Measurements from ENCODE around the gene TSPAN32. TPM values are rescaled to one million over a fixed set of nuclear protein-coding genes. Genes with fewer than 3 reads are reported as not detected.

Gene TSPAN32
- total and polyA plus RNA-seq, 9 donors, result 1.6 to 6.9 (median 2.9) TPM

DNA sequence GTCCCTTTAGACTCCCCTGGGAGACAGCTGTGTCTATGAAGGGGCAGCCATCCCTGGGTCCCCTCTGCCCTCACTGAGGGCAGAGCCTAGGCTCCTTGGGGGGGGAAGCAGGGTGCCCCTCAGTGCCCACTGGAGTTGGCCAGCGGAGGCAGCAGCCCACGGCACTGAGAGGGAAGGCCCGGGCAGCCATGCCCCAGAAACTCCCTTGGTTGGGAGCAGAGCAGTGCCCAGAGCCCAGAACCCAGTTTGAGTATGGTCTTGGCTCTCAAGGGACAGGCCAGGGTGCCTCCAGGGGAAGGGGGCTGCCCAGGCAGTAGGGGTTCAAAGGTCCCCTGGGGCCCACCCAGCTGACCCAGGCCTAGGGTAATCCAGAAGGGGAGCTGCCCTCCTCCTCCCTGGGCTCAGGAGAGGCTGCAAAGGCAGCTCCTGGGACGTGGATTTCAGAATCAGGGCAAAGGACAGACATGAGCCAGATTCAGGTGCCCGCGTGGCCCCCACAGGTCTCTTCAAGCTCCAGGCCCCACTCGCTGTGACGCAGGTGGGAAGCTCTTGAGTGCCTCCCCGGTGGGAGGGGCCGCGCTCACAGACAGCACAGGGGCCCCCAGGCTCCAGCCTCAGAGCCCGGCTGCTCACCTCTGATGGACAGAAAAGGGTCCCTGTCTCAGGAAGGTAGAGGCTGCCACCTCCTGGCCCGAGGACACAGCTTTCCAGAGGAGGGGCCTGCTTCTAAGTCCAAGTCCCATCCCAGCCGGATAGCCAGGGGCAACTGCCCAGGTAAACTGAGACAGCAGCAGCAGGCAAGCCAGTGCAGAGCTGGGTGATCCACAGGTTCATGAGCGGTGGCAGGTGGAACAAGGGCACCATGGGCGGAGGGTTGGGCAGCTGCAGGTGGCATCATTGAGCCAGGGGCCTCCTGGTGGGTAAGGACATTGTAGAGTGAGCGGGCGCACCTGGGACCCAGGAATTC, 2.7 kb upstream of the TSPAN32 start:
- Histone ChIP-seq H3K27ac (ENCODE audit: low read length) (no peak overlapping the region), H3K4me1 (ENCODE audit: control insufficient read depth, insufficient read depth, low read length) (peaks cover 33% of the 10 kb centered on the region), H3K27me3 (ENCODE audit: control insufficient read depth, insufficient read depth, low read length) (no peaks in the 10 kb centered on the region), H3K36me3 (ENCODE audit: control insufficient read depth, insufficient read depth, low read length) (no peaks in the 10 kb centered on the region), H3K9me3 (replicated peaks; ENCODE audit: control insufficient read depth, low read depth, low read length) (no peaks in the 10 kb centered on the region), H3K4me3 (ENCODE audit: low read length) (no peak overlapping the region)
- no peak for DNase-seq
- 56% methylated on average over 16 of the region's 18 CpGs for WGBS (ENCODE audit: insufficient coverage)

DNA sequence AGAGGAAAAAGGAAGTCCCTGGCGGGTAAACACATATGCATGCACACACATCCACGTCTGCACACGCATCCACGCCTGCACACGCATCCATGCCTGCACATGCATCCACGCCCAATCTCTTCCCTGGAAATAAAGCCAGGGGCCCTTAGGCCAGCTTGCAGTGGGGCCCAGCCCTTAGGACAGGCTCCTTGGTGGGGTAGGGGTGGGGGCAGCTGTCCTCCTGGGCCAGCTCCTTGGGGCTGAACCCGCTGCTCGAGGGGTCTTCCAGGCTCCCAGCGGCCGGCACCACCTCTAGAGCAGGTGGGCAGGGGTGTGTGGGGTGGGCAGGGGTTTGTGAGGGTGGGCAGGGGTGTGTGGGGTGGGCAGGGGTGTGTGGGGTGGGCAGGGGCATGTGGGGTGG, 2.0 kb upstream of the TSPAN32 start:
- no peak for DNase-seq
- Histone ChIP-seq H3K27me3 (ENCODE audit: control insufficient read depth, insufficient read depth, low read length) (no peaks in the 10 kb centered on the region), H3K4me3 (ENCODE audit: low read length) (no peak overlapping the region), H3K9me3 (replicated peaks; ENCODE audit: control insufficient read depth, low read depth, low read length) (no peaks in the 10 kb centered on the region), H3K36me3 (ENCODE audit: control insufficient read depth, insufficient read depth, low read length) (no peaks in the 10 kb centered on the region), H3K4me1 (ENCODE audit: control insufficient read depth, insufficient read depth, low read length) (peaks cover 40% of the 10 kb centered on the region), H3K27ac (ENCODE audit: low read length) (no peak overlapping the region)
- WGBS (ENCODE audit: insufficient coverage), result no CpG with 5 or more reads among the region's 10 CpGs

DNA sequence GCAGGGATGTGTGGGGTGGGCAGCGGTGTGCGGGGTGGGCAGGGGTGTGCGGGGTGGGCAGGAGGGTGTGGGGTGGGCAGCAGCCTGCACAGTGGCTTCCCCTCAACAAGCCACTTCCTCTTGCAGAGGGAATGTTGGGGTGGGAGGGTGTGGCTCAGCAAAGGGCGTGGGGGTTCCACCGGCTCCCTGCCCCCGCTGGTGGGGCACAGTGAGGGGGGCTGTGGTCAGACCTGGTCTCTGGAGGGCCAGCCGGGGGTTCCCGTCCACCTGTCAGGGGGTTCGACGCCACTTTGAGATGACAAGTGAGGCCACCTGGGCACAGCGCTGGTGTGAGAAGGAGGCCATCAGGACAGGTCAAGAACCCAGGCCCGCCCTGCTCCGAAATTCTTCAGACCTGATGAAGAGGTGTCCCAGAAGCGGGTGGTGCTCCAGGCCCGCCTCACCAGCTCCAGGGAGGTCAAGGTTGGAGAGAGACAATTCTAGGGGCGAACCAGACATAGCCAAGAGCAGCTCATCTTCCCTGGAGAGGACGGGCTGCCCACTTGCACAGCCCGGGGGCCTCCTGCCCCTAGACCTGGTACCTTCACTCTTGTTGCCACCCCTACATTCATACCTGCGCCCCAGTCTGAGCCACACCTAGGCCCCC, 1.4 kb upstream of the TSPAN32 start:
- Histone ChIP-seq H3K36me3 (ENCODE audit: control insufficient read depth, insufficient read depth, low read length) (no peaks in the 10 kb centered on the region), H3K27ac (ENCODE audit: low read length) (no peak overlapping the region), H3K4me3 (ENCODE audit: low read length) (peak overlapping the region; percentile 8), H3K27me3 (ENCODE audit: control insufficient read depth, insufficient read depth, low read length) (no peaks in the 10 kb centered on the region), H3K9me3 (replicated peaks; ENCODE audit: control insufficient read depth, low read depth, low read length) (no peaks in the 10 kb centered on the region), H3K4me1 (ENCODE audit: control insufficient read depth, insufficient read depth, low read length) (peaks cover 47% of the 10 kb centered on the region)
- 87% methylated on average over 10 of the region's 19 CpGs for WGBS (ENCODE audit: insufficient coverage)
- DNase-seq, result no peak

DNA sequence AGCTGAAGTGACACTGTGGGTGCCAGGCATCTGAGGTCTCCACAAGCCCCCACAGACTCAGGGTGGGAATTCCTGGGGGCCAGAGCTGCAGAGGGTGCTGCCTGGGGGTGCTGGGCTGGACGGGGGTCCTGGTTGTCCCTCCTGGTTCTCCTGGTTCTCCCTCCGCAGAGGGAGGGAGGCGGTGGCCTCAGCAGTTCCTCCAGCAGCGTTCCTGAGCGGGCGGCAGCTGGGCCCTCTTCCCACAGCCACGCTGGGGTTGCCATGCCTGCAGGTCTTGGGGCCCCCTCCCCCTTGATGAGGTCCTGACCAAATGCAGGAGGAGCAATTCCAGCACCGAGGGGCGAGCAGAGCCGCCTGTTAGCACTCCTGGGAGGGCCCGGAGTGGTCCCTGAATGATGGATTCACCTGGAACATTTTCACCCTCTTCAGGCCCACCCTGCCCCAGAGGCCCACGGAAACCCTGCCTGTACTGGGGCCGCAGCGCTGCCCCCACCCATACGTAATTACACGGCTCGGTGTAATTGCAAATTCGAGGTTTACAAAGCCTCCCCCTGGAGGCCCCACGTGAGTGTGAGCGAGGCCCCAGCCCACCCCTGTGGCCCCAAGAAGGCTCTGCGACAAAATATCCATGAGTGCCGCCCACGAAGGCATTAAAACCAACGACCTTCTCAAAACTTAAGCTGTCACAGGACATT, 730 bp upstream of the TSPAN32 start:
- no peaks in the 10 kb centered on the region for H3K27me3 ChIP-seq (ENCODE audit: control insufficient read depth, insufficient read depth, low read length)
- peak overlapping the region; percentile 8 for H3K4me3 ChIP-seq (ENCODE audit: low read length)
- H3K27ac ChIP-seq (ENCODE audit: low read length), result no peak overlapping the region
- H3K36me3 ChIP-seq (ENCODE audit: control insufficient read depth, insufficient read depth, low read length), result no peaks in the 10 kb centered on the region
- 37% methylated on average over 22 of the region's 24 CpGs for WGBS (ENCODE audit: insufficient coverage)
- H3K9me3 ChIP-seq (replicated peaks; ENCODE audit: control insufficient read depth, low read depth, low read length), result no peaks in the 10 kb centered on the region
- peaks cover 54% of the 10 kb centered on the region for H3K4me1 ChIP-seq (ENCODE audit: control insufficient read depth, insufficient read depth, low read length)
- DNase-seq, result no peak

- Histone ChIP-seq H3K9me3 (replicated peaks; ENCODE audit: control insufficient read depth, low read depth, low read length) (no peaks in the 10 kb centered on the region), H3K36me3 (ENCODE audit: control insufficient read depth, insufficient read depth, low read length) (no peaks in the 10 kb centered on the region), H3K4me3 (ENCODE audit: low read length) (peak overlapping the region; percentile 4), H3K27me3 (ENCODE audit: control insufficient read depth, insufficient read depth, low read length) (no peaks in the 10 kb centered on the region), H3K4me1 (ENCODE audit: control insufficient read depth, insufficient read depth, low read length) (peaks cover 65% of the 10 kb centered on the region), H3K27ac (ENCODE audit: low read length) (peak overlapping the region; percentile 31)
- 48% methylated on average over 11 of the region's 16 CpGs for WGBS (ENCODE audit: insufficient coverage)
- DNase-seq, result no peak
These were observed 588 bp downstream of the TSPAN32 start for GRCh38 chr11:2302306-2302895.

- Histone ChIP-seq H3K27ac (ENCODE audit: low read length) (peak overlapping the region; percentile 96), H3K9me3 (replicated peaks; ENCODE audit: control insufficient read depth, low read depth, low read length) (no peaks in the 10 kb centered on the region), H3K36me3 (ENCODE audit: control insufficient read depth, insufficient read depth, low read length) (no peaks in the 10 kb centered on the region), H3K27me3 (ENCODE audit: control insufficient read depth, insufficient read depth, low read length) (no peaks in the 10 kb centered on the region), H3K4me3 (ENCODE audit: low read length) (peak overlapping the region; percentile 9), H3K4me1 (ENCODE audit: control insufficient read depth, insufficient read depth, low read length) (peaks cover 70% of the 10 kb centered on the region)
- no peak for DNase-seq
- 47% methylated on average over 15 of the region's 18 CpGs for WGBS (ENCODE audit: insufficient coverage)
These were observed 1.2 kb downstream of the TSPAN32 start for GRCh38 chr11:2302896-2303626.

DNA sequence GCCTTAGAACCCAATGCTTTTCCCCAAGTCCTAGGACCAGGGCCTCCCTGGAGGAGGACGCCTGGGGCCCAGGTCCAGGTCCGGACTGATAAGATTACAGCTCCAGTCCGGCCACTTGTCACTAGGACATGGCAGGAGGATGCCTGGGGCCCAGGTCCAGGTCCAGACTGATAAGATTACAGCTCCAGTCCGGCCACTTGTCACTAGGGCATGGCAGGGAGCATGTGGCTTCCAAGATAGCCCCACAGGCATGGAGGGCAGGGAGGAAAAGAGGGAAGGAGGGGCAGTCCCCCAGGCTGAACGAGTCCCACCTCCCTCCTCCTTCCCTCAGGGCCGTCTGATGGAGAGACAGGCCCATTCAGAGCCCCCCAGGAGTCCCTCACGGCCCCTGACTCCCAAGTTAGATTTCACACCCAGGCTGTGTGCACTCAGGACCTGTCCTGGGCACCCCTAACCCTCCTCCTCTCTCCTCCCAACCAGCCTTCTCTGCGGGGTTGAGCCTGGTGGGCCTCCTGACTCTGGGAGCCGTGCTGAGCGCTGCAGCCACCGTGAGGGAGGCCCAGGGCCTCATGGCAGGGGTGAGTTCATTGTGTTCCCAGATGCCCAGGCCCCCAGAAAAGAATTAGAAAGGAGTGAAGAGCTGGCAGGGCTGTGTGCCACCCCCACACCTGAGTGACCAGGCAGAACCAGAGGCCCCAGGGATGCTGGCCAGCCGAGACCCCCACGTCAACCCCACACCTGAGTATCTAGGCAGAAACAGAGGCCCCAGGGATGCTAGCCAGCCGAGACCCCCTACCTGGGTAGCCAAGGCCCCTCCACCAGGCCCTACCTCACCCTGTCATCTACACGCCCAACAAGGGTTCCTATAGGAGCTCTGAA, 2.1 kb downstream of the TSPAN32 start:
- Histone ChIP-seq H3K36me3 (ENCODE audit: control insufficient read depth, insufficient read depth, low read length) (no peaks in the 10 kb centered on the region), H3K27ac (ENCODE audit: low read length) (peak overlapping the region; percentile 96), H3K4me3 (ENCODE audit: low read length) (no peak overlapping the region), H3K4me1 (ENCODE audit: control insufficient read depth, insufficient read depth, low read length) (peaks cover 73% of the 10 kb centered on the region), H3K9me3 (replicated peaks; ENCODE audit: control insufficient read depth, low read depth, low read length) (no peaks in the 10 kb centered on the region), H3K27me3 (ENCODE audit: control insufficient read depth, insufficient read depth, low read length) (no peaks in the 10 kb centered on the region)
- no peak for DNase-seq
- WGBS (ENCODE audit: insufficient coverage), result 55% methylated on average over 6 of the region's 15 CpGs

- DNase-seq, result no peak
- H3K4me1 ChIP-seq (ENCODE audit: control insufficient read depth, insufficient read depth, low read length), result peaks cover 73% of the 10 kb centered on the region
- WGBS (ENCODE audit: insufficient coverage), result 58% methylated on average over 14 of the region's 14 CpGs
- H3K4me3 ChIP-seq (ENCODE audit: low read length), result no peak overlapping the region
- peak overlapping the region; percentile 96 for H3K27ac ChIP-seq (ENCODE audit: low read length)
- no peaks in the 10 kb centered on the region for H3K9me3 ChIP-seq (replicated peaks; ENCODE audit: control insufficient read depth, low read depth, low read length)
- H3K27me3 ChIP-seq (ENCODE audit: control insufficient read depth, insufficient read depth, low read length), result no peaks in the 10 kb centered on the region
- no peaks in the 10 kb centered on the region for H3K36me3 ChIP-seq (ENCODE audit: control insufficient read depth, insufficient read depth, low read length)
These were observed 2.8 kb downstream of the TSPAN32 start for GRCh38 chr11:2304506-2305139.
